ENCODE data around the gene NDUFS2.

The NDUFS2 gene

DNA sequence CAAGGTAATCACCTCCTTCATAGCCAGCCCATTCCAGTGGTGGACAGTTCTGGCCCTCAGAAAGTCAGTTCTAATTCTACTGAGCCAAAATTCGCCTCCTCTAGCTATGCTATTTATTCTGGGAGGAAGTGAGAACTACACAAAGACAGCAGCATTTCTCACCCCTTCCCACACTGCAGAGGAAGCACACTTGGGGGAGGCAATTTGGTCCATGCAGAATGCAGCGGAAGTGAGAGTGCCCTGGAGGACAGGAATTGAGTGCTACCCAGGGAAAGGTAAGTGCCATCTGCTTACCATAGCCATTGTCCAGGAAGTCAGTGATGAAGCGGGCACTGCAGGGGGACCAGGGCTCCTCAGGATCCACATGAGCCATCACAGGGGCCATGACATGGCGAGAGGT, 7.0 kb upstream of the NDUFS2 start:
- TF ChIP-seq, protein P1, sequence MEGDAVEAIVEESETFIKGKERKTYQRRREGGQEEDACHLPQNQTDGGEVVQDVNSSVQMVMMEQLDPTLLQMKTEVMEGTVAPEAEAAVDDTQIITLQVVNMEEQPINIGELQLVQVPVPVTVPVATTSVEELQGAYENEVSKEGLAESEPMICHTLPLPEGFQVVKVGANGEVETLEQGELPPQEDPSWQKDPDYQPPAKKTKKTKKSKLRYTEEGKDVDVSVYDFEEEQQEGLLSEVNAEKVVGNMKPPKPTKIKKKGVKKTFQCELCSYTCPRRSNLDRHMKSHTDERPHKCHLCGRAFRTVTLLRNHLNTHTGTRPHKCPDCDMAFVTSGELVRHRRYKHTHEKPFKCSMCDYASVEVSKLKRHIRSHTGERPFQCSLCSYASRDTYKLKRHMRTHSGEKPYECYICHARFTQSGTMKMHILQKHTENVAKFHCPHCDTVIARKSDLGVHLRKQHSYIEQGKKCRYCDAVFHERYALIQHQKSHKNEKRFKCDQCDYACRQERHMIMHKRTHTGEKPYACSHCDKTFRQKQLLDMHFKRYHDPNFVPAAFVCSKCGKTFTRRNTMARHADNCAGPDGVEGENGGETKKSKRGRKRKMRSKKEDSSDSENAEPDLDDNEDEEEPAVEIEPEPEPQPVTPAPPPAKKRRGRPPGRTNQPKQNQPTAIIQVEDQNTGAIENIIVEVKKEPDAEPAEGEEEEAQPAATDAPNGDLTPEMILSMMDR (IDR thresholded peaks at IDR 0.05; ENCODE audit: low read depth, low read length), result no peak
- no peak overlapping the region for H3K4me3 ChIP-seq (ENCODE audit: low read depth, low read length)

DNA sequence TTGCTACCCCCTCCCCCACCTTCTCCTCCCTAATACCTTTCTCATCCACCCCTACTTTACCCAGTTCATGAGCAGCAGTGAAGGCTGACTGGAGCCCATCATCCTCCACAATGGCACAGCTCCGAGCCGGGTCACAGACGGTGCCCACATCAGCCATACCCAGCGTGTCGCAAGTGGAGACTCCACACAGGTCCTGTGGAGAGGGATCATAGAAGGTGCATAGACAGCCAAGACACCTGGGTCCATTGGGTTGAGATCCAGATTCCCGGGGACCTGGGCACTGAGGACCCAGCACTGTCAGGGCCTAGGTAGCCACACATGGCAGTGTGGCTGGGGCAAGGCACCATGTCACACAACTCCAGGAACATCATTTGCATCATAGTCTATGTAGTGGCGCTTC, 6.1 kb upstream of the NDUFS2 start:
- TF ChIP-seq, protein P1 (IDR thresholded peaks at IDR 0.05; ENCODE audit: low read depth, low read length), result no peak
- no peak overlapping the region for H3K4me3 ChIP-seq (ENCODE audit: low read depth, low read length)

DNA sequence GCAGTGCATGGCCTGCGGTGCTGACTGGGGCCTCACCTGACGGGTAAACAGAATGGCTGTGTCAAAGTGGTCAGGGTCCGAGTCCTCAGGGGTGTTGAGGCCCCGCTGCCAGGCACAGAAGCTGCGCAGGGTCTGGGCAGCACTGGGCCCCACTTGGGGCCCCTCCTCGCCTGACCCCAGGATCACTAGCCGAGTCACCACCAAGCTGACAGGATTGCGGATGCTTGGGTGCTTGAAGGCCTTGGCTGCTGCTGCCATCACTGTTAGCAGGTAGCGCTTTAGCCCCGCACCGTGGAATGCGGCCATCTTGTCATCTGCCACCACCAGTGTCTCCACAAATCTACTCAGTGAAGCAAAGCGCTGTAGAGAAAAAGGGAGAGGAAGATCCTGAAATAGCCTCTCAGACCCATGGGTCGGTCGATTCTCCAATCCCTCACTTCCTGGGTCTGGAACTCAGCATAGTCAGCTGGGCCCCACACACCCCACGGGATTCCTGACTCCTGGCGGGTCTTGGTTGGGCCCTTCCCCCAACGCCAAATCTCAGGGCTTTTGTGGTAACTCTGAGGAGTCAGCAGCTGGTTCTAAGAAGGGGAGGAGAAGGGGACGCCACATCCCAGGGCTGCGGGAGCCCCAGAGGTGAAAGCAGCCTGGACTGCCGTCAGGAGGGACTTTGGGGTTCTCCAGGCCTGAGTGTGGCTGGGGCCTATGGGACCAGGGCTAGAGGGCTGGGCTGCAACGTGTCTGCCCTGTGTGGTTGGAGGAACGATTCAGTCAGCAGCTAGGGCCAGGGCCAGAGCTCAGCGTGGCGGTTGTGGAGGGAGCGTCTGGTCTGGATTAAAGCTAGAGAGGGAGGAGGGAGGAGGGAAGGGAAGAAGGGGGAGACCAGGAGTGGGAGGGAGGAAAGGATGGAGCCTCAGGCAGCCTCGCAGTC, 5.4 kb upstream of the NDUFS2 start:
- TF ChIP-seq, protein P1 (IDR thresholded peaks at IDR 0.05; ENCODE audit: low read depth, low read length), result no peak
- H3K4me3 ChIP-seq (ENCODE audit: low read depth, low read length), result no peak overlapping the region

DNA sequence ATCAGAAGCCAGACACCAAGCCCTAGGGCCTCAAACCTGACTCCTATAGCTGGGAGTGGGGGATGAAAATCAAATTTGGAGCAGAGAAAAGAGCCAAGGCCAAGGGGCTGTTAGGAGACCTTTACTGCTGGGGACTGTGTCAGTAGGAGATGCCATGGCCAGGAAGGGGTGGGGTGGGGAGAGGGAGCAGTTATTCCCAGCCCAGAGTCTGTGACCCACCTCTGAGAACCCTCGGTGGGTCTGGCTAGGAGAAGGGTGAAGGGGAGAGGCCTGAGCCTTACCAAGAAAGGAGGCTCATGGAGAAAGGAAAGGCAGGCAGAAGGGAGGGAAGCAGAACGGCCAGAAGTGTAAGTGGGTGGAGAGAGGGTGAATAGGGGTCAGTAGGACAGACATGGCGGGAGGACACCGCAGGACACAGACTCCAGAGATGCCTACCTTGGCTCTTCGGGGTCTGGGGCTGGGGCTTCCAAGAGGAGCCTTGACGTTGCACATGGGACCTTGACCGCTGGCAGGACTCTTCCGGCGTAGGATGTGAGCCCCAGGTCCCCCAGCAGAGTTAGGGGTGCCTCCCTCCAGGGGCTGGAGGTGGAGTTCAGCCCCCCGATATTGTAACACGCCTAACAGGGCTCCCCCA, 4.5 kb upstream of the NDUFS2 start:
- TF ChIP-seq, protein P1 (IDR thresholded peaks at IDR 0.05; ENCODE audit: low read depth, low read length), result no peak
- H3K4me3 ChIP-seq (ENCODE audit: low read depth, low read length), result no peak overlapping the region

DNA sequence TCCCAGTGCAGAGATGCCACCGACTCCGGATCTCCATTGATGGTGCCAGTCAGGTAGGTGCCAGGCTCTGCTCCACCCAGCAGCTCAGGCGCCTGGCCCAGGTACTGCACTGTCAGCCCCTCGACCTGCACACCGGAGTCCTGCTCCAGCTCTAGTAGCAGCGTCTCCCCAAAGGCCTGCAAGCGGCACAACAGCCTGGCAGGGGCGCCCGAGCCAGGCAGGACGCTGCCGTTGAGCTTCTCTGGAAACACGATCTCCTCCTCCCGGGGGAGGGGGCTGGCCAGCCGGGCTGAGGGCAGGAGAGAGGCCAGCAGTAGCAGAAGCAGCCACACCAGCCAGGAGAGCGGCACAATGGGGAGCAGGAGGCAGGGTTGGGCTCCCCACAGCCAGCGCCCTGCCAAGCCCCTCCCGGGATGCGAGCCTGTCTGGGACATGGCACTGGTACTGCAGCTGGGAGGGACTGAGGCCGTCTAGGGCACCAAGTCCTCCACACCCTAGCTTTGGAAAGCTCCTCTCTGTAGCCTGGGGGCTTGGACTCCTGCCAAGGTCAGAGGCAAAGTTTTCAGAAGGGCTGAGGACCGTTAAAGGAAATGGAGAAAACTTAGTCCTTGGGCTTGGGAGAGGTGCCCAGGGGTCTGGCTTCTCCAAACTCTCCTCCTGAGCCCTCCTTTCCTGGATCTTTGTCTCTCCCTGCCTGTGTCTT, 3.8 kb upstream of the NDUFS2 start:
- TF ChIP-seq, protein P1 (IDR thresholded peaks at IDR 0.05; ENCODE audit: low read depth, low read length), result no peak

DNA sequence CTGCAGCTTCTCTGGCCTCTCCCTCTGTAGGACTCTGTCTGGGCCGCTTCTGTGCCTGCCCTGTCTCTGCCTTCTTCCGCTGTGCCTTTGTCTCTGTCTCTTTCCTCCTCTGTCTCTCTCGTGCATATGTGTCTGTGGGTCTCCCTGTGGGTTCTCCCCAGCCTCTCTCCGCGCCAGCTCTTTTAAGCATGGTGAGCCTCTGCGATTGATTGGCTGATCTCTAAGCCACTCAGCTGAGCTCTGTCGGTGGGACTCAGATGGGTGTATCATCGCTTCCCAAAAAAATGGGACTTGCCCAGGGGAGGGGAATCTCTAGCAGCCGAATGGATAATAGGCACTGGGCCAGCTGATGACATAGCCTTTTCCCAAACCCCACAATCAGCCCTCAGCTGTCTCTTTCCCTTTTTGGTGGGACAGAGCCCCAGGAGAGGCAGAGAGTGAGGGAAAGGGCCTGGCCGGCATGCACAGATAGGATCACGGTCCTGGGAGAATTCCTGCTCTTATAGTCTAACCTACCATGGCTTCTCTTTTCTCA, 3.2 kb upstream of the NDUFS2 start, which contains the start of gene ADAMTS4:
Gene ADAMTS4 (minus strand): TSS at position 158 of the 535 bp plus-strand sequence. CDS start 427 bp downstream, outside the sequence.
- TF ChIP-seq, protein P1 (IDR thresholded peaks at IDR 0.05; ENCODE audit: low read depth, low read length), result no peak
- no peak within 1 kb of the TSS for H3K4me3 ChIP-seq (ENCODE audit: low read depth, low read length)

More for the DNA sequence above, 3.8 kb upstream of the NDUFS2 start:
- no peak overlapping the region for H3K4me3 ChIP-seq (ENCODE audit: low read depth, low read length)

Data from WI38 (cell line).